ENCODE measurements around the gene SMYD3. TPM values are rescaled to one million over a fixed set of nuclear protein-coding genes. Genes with fewer than 3 reads are reported as not detected.

SMYD3 gene
- total and polyA plus RNA-seq, 10 of the 15 experiments (the other 5 are each of a cell fraction or from before 2014, with no cell fraction given) = 18.3 to 54.0 (median 24.8) TPM

DNA sequence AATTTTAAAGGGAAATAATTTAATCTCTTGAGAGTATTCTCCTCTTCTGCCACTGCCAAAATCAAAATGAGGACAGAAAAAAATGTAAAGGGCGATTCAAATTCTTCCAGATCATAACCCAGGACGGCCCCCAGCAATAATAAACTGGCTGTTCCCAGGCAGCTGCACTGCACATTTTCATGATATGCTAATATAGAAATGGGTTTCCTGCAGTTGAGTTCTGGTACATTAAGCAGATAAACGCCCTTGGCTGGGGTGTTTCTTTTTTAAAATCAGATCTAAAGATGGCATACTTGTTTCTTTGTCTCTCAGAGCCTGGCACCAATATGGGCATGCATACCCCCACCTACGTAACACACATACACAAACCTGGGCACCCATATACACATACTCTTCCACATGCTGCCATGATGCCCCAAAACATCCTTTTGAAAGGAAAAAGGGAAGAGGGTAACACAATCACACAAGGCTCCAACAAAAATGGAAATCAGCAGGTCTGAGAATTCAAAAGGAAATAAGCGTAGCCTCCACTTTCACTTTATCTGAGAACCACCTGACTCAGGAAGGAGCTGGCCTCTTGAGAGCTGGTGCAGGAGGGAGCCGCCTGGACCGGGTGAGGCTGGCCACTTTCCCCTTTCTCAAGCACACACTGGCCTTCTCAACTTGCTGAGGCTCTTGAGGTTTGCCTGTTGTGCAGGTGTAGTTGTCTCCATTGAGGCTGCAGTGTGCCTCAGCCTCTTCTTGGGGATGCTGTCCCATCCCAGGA lies 698.9 kb downstream of the SMYD3 start:
- peak overlapping the region; percentile 41 for H3K27ac ChIP-seq (ENCODE audit: control insufficient read depth, insufficient read depth)
- no peaks in the 10 kb centered on the region for H3K79me2 ChIP-seq (ENCODE audit: control insufficient read depth, insufficient read depth, low read length)
- no peak overlapping the region for H3K9ac ChIP-seq (ENCODE audit: control insufficient read depth, insufficient read depth, low read length)
- peaks cover 45% of the 10 kb centered on the region for H3K4me1 ChIP-seq (ENCODE audit: control insufficient read depth, insufficient read depth, low read length)
- H3K27me3 ChIP-seq (replicated peaks in 1 of 2; ENCODE audit: control insufficient read depth in 2 of 2, insufficient read depth in 2 of 2, low read length in 1 of 2) = no peaks in the 10 kb centered on the region
- no peaks in the 10 kb centered on the region for H3K9me3 ChIP-seq (replicated peaks; ENCODE audit: control insufficient read depth, insufficient read depth, low read length)
- intact Hi-C loops (cut with micrococcal nuclease; ENCODE audit: unreplicated experiment) (loop anchor here (5.0 to 10.0 kb wide), 2 partner anchors 63 to 194 kb away; no protein-coding TSS in a partner anchor), in situ Hi-C loops (cut with MboI) (no loop called here)
- ChIA-PET RAD21 (ENCODE audit: unreplicated experiment) (interaction anchor here (0.7 to 1.3 kb wide), 7 partner anchors 9 to 192 kb away, joined by 3 read pairs; no protein-coding TSS in a partner anchor), CTCF (interaction anchor here (0.9 to 1.1 kb wide), 2 partner anchors 10 to 81 kb away, joined by 3 to 7 read pairs; no protein-coding TSS in a partner anchor), POLR2A (no interaction called here), SMC1A (ENCODE audit: uncharacterized antibody, unreplicated experiment) (interaction anchor here (0.9 to 1.7 kb wide), 7 partner anchors 9 to 163 kb away, joined by 3 to 5 read pairs (median 4); no protein-coding TSS in a partner anchor)
- H4K20me1 ChIP-seq (ENCODE audit: control insufficient read depth, insufficient read depth) = no peaks in the 10 kb centered on the region
- 1% methylated on average over 7 of the region's 7 CpGs for WGBS (ENCODE audit: insufficient coverage, insufficient replicate concordance, low lambda C conversion rate, missing lambda C conversion rate)
- peak overlapping the region; percentile 80 for H2AFZ ChIP-seq (ENCODE audit: control insufficient read depth, low read depth, low read length)
- BruUV-seq (replicated peaks) = no TSS peak
- H3K4me3 ChIP-seq = peak overlapping the region; percentile 37; the same call in 1 of the 2 replicates
- DNase-seq (ENCODE audit: low read depth, low spot score) (peak; percentile 20), ATAC-seq (peak; percentile 53), FAIRE-seq (no peak)
- TF ChIP-seq RELA (IDR thresholded peaks at IDR 0.05; ENCODE audit: borderline replicate concordance, partially characterized antibody) = no peak
- TF ChIP-seq, protein P1, sequence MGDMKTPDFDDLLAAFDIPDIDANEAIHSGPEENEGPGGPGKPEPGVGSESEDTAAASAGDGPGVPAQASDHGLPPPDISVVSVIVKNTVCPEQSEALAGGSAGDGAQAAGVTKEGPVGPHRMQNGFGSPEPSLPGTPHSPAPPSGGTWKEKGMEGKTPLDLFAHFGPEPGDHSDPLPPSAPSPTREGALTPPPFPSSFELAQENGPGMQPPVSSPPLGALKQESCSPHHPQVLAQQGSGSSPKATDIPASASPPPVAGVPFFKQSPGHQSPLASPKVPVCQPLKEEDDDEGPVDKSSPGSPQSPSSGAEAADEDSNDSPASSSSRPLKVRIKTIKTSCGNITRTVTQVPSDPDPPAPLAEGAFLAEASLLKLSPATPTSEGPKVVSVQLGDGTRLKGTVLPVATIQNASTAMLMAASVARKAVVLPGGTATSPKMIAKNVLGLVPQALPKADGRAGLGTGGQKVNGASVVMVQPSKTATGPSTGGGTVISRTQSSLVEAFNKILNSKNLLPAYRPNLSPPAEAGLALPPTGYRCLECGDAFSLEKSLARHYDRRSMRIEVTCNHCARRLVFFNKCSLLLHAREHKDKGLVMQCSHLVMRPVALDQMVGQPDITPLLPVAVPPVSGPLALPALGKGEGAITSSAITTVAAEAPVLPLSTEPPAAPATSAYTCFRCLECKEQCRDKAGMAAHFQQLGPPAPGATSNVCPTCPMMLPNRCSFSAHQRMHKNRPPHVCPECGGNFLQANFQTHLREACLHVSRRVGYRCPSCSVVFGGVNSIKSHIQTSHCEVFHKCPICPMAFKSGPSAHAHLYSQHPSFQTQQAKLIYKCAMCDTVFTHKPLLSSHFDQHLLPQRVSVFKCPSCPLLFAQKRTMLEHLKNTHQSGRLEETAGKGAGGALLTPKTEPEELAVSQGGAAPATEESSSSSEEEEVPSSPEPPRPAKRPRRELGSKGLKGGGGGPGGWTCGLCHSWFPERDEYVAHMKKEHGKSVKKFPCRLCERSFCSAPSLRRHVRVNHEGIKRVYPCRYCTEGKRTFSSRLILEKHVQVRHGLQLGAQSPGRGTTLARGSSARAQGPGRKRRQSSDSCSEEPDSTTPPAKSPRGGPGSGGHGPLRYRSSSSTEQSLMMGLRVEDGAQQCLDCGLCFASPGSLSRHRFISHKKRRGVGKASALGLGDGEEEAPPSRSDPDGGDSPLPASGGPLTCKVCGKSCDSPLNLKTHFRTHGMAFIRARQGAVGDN (IDR thresholded peaks at IDR 0.05) = 0 out of 2 replicates have a peak, but pooled peaks have one; percentile 19
- H3K4me2 ChIP-seq (ENCODE audit: control insufficient read depth, insufficient read depth) = peak overlapping the region; percentile 68
- H3K36me3 ChIP-seq (ENCODE audit: control insufficient read depth in 2 of 2, insufficient read depth in 2 of 2, low read length in 1 of 2) = no peaks in the 10 kb centered on the region
